ENCODE measurements around the gene MTPN. TPM values are rescaled to one million over a fixed set of nuclear protein-coding genes. Genes with fewer than 3 reads are reported as not detected.
A peak's percentile ranks its signal among the peaks of the same experiment; 100 is the strongest.

The MTPN gene
- polyA plus RNA-seq, 3 donors: 73.6 to 156 (median 142) TPM

DNA sequence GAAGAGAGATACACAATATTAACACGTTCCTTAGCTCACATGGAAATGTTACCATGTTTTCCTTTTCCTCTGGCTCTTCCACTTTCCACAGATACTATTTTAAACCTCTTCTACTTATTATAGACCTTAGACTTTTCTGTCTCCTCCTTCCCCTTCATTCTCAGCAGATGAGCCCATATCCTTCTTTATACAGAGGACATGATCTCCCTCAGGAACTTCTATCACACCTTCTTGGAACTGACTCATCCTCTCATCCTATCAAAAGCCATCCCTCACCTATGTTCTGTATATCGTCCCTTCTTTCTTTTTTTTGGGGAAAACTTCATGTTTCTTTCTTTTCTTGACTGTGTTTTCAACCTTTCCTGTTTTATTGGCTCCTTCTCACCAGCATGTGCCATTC lies 20.8 kb downstream of the MTPN start:
- intact Hi-C loops (cut with micrococcal nuclease): no loop called here
- 100% methylated on average over 1 of the region's 2 CpGs for WGBS (ENCODE audit: insufficient coverage)
- Histone ChIP-seq H3K27ac (ENCODE audit: low read depth in 1 of 2, low read length in 2 of 2) (peak overlapping the region in 1 of 2 donors; percentile 47), H3K4me2 (replicated peaks; ENCODE audit: extremely low read depth, low read length, poor library complexity, severe bottlenecking) (no peak overlapping the region), H3K36me3 (replicated peaks in 1 of 2; ENCODE audit: control insufficient read depth in 1 of 2, insufficient read depth in 2 of 2, low read length in 2 of 2) (peaks cover 14 to 58% of the 10 kb centered on the region in 2 donors), H2AFZ (ENCODE audit: insufficient read depth, low read depth, low read length, poor library complexity, severe bottlenecking) (no peak overlapping the region), H3K9ac (ENCODE audit: insufficient read depth, low read length, poor library complexity, severe bottlenecking) (no peak overlapping the region), H3K27me3 (ENCODE audit: control insufficient read depth in 2 of 2, insufficient read depth in 2 of 2, low read length in 2 of 2) (no peaks in the 10 kb centered on the region), H3K4me3 (replicated peaks in 1 of 3; ENCODE audit: low read depth in 2 of 3, low read length in 3 of 3) (no peak overlapping the region), H3K4me1 (ENCODE audit: control insufficient read depth in 1 of 2, insufficient read depth in 2 of 2, low read length in 2 of 2) (peaks cover 9 to 11% of the 10 kb centered on the region in 2 donors), H3K9me3 (replicated peaks in 1 of 2; ENCODE audit: control insufficient read depth in 1 of 2, insufficient read depth in 1 of 2, low read length in 2 of 2) (no peaks in the 10 kb centered on the region), H3K79me2 (ENCODE audit: insufficient read depth, low read length) (peaks cover 100% of the 10 kb centered on the region), H4K20me1 (ENCODE audit: insufficient read depth, low read length) (peaks cover 100% of the 10 kb centered on the region)
- Mint-ChIP-seq H3K36me3 (peaks cover 41% of the 10 kb centered on the region in 2 donors), H3K4me3 (no peak overlapping the region), H3K27me3 (ENCODE audit: low read depth in 3 of 3) (peaks cover 0 to 2% (median 2%) of the 10 kb centered on the region in 3 donors), H3K9me3 (no peaks in the 10 kb centered on the region), H3K27ac (peak overlapping the region in 3 of 7 donors; percentile 24 to 71 (median 26)), H3K4me1 (peaks cover 24% of the 10 kb centered on the region)
- TF ChIP-seq, protein P1, sequence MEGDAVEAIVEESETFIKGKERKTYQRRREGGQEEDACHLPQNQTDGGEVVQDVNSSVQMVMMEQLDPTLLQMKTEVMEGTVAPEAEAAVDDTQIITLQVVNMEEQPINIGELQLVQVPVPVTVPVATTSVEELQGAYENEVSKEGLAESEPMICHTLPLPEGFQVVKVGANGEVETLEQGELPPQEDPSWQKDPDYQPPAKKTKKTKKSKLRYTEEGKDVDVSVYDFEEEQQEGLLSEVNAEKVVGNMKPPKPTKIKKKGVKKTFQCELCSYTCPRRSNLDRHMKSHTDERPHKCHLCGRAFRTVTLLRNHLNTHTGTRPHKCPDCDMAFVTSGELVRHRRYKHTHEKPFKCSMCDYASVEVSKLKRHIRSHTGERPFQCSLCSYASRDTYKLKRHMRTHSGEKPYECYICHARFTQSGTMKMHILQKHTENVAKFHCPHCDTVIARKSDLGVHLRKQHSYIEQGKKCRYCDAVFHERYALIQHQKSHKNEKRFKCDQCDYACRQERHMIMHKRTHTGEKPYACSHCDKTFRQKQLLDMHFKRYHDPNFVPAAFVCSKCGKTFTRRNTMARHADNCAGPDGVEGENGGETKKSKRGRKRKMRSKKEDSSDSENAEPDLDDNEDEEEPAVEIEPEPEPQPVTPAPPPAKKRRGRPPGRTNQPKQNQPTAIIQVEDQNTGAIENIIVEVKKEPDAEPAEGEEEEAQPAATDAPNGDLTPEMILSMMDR (IDR thresholded peaks at IDR 0.05): no peak
- no peak for DNase-seq

DNA sequence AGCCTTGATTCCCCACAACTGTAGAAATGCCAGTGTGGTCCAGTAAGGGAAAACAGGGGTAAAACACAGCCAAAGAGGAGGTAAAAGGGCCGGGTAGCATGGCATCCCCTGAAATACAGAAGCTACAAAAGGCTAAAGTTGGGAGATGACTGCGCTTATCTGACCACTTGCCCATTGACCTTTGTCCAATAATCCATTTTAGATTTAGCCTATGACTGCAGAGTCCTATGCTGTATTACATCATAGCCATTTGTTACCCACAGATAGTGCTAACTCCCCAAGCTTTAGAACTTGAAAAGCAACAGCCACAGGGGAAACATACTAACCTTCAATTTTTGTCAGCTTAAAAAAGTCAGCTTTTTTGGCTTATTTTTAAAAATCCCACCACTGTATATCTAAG lies 26.2 kb downstream of the MTPN start:
- intact Hi-C loops (cut with micrococcal nuclease): no loop called here
- Mint-ChIP-seq H3K27me3 (ENCODE audit: low read depth in 3 of 3) (peaks cover 0 to 2% (median 0%) of the 10 kb centered on the region in 3 donors), H3K27ac (peak overlapping the region in 1 of 7 donors; percentile 12), H3K4me1 (peaks cover 8% of the 10 kb centered on the region), H3K9me3 (no peaks in the 10 kb centered on the region), H3K4me3 (no peak overlapping the region), H3K36me3 (peaks cover 58 to 74% of the 10 kb centered on the region in 2 donors)
- H3K4me1 ChIP-seq (ENCODE audit: control insufficient read depth in 1 of 2, insufficient read depth in 2 of 2, low read length in 2 of 2): no peaks in the 10 kb centered on the region
- no peak overlapping the region for H3K4me2 ChIP-seq (replicated peaks; ENCODE audit: extremely low read depth, low read length, poor library complexity, severe bottlenecking)
- no peaks in the 10 kb centered on the region for H3K27me3 ChIP-seq (ENCODE audit: control insufficient read depth in 2 of 2, insufficient read depth in 2 of 2, low read length in 2 of 2)
- no peak overlapping the region for H3K9ac ChIP-seq (ENCODE audit: insufficient read depth, low read length, poor library complexity, severe bottlenecking)
- H3K27ac ChIP-seq (ENCODE audit: low read depth in 1 of 2, low read length in 2 of 2): peak overlapping the region in 1 of 2 donors; percentile 3
- H2AFZ ChIP-seq (ENCODE audit: insufficient read depth, low read depth, low read length, poor library complexity, severe bottlenecking): no peak overlapping the region
- H3K9me3 ChIP-seq (replicated peaks in 1 of 2; ENCODE audit: control insufficient read depth in 1 of 2, insufficient read depth in 1 of 2, low read length in 2 of 2): no peaks in the 10 kb centered on the region
- 100% methylated on average over 2 of the region's 2 CpGs for WGBS (ENCODE audit: insufficient coverage)
- no peak overlapping the region for H3K4me3 ChIP-seq (replicated peaks in 1 of 3; ENCODE audit: low read depth in 2 of 3, low read length in 3 of 3)
- peaks cover 100% of the 10 kb centered on the region for H3K79me2 ChIP-seq (ENCODE audit: insufficient read depth, low read length)
- peaks cover 53 to 76% of the 10 kb centered on the region in 2 donors for H3K36me3 ChIP-seq (replicated peaks in 1 of 2; ENCODE audit: control insufficient read depth in 1 of 2, insufficient read depth in 2 of 2, low read length in 2 of 2)
- H4K20me1 ChIP-seq (ENCODE audit: insufficient read depth, low read length): peaks cover 100% of the 10 kb centered on the region
- TF ChIP-seq, protein P1 (IDR thresholded peaks at IDR 0.05): no peak
- DNase-seq: no peak

Measured in CD14-positive monocyte (primary cell).